Stimulated activated CD8-positive, alpha-beta memory T cell treated with anti-CD3 and anti-CD28 coated beads, Interleukin-15, amount 100 ng/mL, for 1 hour (primary cell): ENCODE measurements around the gene AQP6.

ENCODE experiments used
- DNase-seq: peaks from one replicate; pipeline ENCODE4 v3.0.0-alpha.2; 2020; ENCODE audit warnings: low read depth

AQP6 gene

GRCh38 chr12:49956663-49957569 lies 15.8 kb upstream of the AQP6 start:
- DNase-seq = no peak

GRCh38 chr12:49957570-49957967 lies 15.2 kb upstream of the AQP6 start:
- no peak for DNase-seq

GRCh38 chr12:49959685-49960473 lies 12.9 kb upstream of the AQP6 start:
- no peak for DNase-seq

GRCh38 chr12:49960474-49961110 lies 12.2 kb upstream of the AQP6 start:
- no peak for DNase-seq

GRCh38 chr12:49961111-49961922 lies 11.4 kb upstream of the AQP6 start, which contains the start of gene AQP5:
Gene AQP5, plus strand, starts transcription at chr12:49961872. Its CDS starts 146 bp downstream, at chr12:49962018.
- no peak for DNase-seq

DNA sequence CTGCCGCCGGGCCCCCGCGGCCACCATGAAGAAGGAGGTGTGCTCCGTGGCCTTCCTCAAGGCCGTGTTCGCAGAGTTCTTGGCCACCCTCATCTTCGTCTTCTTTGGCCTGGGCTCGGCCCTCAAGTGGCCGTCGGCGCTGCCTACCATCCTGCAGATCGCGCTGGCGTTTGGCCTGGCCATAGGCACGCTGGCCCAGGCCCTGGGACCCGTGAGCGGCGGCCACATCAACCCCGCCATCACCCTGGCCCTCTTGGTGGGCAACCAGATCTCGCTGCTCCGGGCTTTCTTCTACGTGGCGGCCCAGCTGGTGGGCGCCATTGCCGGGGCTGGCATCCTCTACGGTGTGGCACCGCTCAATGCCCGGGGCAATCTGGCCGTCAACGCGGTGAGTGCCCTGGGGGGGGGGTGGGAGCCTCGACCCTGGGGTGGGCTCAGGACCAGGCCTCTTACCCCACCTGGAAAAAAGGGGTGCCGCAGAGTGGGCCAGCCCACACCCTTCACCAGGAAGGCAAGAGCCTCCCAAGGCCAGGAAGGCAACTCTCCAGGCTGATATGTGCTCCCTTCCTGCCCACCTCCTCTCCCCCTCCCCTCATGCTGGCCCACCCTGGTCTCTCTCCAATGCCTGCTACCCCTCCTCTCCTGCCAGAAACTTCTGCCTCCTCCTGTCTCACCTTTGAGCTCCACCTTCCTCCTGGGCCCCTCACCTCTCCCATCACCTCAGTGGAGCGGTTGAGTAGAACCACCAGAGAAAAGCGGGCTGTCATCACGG lies 10.6 kb upstream of the AQP6 start:
- no peak for DNase-seq

GRCh38 chr12:49962861-49963765 lies 9.6 kb upstream of the AQP6 start:
- DNase-seq = no peak

DNA sequence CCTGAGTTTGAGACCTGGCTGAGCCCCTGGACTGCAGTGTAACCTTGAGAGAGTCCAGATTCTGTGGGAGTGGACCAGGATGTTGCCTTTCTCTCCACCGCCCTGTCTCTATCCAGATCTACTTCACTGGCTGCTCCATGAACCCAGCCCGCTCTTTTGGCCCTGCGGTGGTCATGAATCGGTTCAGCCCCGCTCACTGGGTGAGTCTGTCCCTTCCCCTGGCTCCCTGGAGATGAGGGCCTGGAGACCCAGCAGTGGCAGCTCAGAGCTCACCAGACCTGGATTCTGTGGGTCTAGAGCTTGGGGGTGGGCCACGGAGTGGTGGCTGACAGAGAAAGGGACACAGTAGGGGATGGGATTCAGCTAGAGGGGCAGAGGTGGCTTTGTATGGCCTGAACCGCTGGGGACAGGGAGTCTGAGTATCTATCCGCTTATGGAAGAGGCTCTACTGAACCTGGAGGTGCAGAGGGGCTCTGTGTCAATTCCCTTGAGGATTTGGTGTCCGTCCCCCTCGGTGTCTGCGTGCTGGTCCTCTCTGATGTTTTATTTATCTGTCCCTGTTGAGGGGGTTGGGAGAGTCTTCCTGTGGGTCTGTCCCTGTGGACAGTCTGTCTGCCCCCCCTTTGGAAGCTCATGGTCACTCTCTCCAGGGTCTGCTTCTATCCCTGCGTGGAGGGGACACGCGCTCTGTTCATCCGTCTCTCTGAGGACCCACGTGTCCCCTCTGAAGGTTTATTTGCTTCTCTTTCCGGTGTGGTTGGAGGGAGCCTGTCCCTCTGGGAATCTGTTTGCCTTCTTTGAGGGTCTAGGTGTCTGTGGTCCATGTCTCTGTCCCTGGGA lies 8.6 kb upstream of the AQP6 start:
- DNase-seq = no peak

GRCh38 chr12:49964849-49965624 lies 7.7 kb upstream of the AQP6 start:
- DNase-seq = no peak

DNA sequence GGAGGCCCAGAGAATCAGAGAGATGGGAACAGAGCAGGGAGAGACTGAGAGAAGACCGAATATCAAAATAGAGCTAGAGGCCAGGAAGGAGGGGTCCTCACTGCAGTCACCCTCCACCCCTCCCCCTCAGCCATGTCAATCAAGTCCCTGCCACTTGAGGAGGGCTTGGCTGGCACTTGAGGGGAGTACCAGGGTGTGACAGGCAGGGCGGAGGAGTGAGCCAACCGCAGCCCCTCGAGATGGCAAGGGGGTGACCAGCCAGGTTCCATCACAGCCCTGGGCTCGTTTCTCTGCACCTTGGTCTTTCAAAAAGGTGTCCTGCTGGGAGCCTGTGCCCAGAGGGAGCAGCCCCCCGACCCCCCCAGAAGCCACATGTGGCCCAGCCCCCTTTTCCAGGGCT lies 6.9 kb upstream of the AQP6 start:
- no peak for DNase-seq

DNA sequence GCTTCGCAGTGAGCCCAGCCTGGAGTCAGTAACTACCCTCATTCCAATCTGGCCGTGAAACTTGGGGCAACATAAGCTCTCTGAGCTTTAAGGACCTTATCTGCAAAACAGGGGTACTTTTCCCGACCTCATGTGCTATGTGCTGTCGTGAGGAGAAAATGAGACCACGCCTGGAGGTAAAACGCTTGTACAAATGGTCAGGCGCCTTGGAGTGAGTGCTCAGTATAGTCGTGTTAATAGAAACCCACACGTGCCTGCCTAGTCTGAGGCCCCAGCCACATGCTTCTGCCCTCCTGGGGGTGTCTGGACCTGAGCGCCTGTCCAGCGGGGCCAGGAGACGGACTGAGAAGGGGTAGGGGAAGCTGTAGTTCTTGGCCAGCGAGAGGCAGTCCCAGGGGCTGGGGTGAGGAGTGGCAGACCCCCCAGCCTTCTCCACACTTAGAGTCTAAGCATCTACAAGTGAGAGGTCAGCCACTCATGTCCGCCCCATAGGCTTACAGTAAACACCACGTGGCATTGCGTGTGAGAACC lies 6.2 kb upstream of the AQP6 start:
- no peak for DNase-seq

GRCh38 chr12:49967042-49967776 lies 5.5 kb upstream of the AQP6 start:
- peak; percentile 92 for DNase-seq

DNA sequence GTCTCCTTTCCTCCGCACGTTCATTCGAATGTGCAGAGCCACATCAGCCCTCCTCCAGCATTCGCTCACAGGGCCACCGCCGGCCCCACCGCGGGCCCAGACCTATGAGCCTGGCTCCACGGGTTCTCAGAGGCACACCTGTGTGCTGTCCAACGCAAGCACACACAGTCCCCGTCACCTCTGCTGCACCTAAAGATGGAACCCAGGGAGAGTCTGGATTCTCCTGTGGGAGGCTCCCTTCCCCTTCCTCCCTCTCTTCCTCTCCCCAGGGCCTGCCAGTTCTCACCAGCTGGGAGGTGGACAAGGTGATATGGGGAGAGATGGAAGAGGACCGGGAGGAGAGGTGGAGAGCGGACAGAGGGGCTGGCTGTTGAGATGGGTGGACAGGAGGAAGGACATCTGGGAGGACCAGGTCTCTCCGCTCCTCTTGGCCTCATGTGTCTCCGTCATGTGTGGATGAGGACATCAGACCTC lies 4.9 kb upstream of the AQP6 start:
- DNase-seq = no peak

- no peak for DNase-seq
These were observed 4.3 kb upstream of the AQP6 start for GRCh38 chr12:49968471-49968870.

DNA sequence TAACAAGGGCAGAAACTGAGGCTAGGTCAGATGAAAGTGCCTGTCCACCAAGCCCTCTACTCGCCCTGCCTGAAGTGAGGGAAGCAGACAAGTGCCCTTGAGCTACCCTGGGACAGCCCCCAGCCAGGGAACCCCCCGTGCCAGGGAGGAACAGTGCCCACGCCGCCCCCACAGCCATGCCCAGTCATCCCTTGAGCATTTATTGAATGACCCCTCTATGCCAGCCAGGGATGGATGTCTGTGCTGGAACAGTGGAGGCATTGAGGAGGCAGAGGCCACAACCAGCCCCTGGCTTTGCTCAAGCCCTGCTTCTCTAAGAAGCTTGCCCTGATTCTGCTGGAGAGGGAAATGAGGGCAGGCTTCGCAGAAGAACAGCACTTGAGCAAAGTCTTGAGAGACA lies 3.7 kb upstream of the AQP6 start:
- no peak for DNase-seq

GRCh38 chr12:49969651-49970429 lies 2.9 kb upstream of the AQP6 start:
- DNase-seq = no peak
